ENCODE data around the gene TMBIM6.

TMBIM6 gene

GRCh38 chr12:49707128-49707811 lies 34.1 kb upstream of the TMBIM6 start, which contains the start of gene FMNL3 (continued):
- TF ChIP-seq ZNF488 (tag by site-specific recombination; IDR thresholded peaks at IDR 0.05) (no peak), SALL2 (tag by site-specific recombination; IDR thresholded peaks at IDR 0.05; ENCODE audit: borderline replicate concordance) (no peak), ZFP37 (tag by site-specific recombination; IDR thresholded peaks at IDR 0.05) (no peak), ZBTB11 (tag by site-specific recombination; conservative IDR thresholded peaks at IDR 0.05; ENCODE audit: low read depth) (no peak), ZSCAN23 (tag by site-specific recombination; IDR thresholded peaks at IDR 0.05) (no peak), ZNF623 (tag by site-specific recombination; IDR thresholded peaks at IDR 0.05) (no peak), OSR2 (tag by site-specific recombination; IDR thresholded peaks at IDR 0.05) (no peak), IKZF3 (tag by site-specific recombination; IDR thresholded peaks at IDR 0.05) (no peak), SCRT2 (tag by site-specific recombination; IDR thresholded peaks at IDR 0.05) (no peak), REST (tag by site-specific recombination; IDR thresholded peaks at IDR 0.05) (no peak), SETDB1 (IDR thresholded peaks at IDR 0.05; ENCODE audit: insufficient read length, low read length) (no peak), ZNF692 (tag by site-specific recombination; IDR thresholded peaks at IDR 0.05) (peak; percentile 88), ZNF132 (tag by site-specific recombination; IDR thresholded peaks at IDR 0.05; ENCODE audit: borderline replicate concordance) (no peak), ZNF580 (tag by site-specific recombination; IDR thresholded peaks at IDR 0.05) (no peak), ZNF121 (tag by site-specific recombination; IDR thresholded peaks at IDR 0.05) (no peak), MZF1 (tag by site-specific recombination; IDR thresholded peaks at IDR 0.05; ENCODE audit: borderline replicate concordance) (no peak), ZNF112 (tag by site-specific recombination; IDR thresholded peaks at IDR 0.05) (no peak), GLIS2 (tag by site-specific recombination; IDR thresholded peaks at IDR 0.05) (peak; percentile 94), INSM2 (tag by site-specific recombination; IDR thresholded peaks at IDR 0.05) (no peak), BCL11A (tag by site-specific recombination; IDR thresholded peaks at IDR 0.05; ENCODE audit: low read depth) (no peak), PATZ1 (tag by site-specific recombination; IDR thresholded peaks at IDR 0.05) (peak; percentile 47; the same call in 1 of the 2 replicates), ZNF362 (tag by site-specific recombination; IDR thresholded peaks at IDR 0.05) (no peak), ZNF747 (tag by site-specific recombination; IDR thresholded peaks at IDR 0.05) (no peak)
